ENCODE data around the gene ITIH5.
"Not testable (repeated sequence)": the region's sequence is repeated elsewhere in the genome, so short reads cannot be mapped to it uniquely, and the experiment has no call there.

The ITIH5 gene

GRCh38 chr10:7666253-7667023 is at the start of gene ITIH5:
TSS of gene ITIH5 (minus strand) at chr10:7666966. CDS start at chr10:7666892, 74 bp downstream.
- no peak for DNase-seq (ENCODE audit: low spot score)

GRCh38 chr10:7715515-7715914 is 48.7 kb upstream of the ITIH5 start:
- DNase-seq (ENCODE audit: low spot score): no peak

GRCh38 chr10:7711075-7711474 is 44.3 kb upstream of the ITIH5 start:
- DNase-seq (ENCODE audit: low spot score): not testable (repeated sequence)

GRCh38 chr10:7710446-7710845 is 43.7 kb upstream of the ITIH5 start:
- no peak for DNase-seq (ENCODE audit: low spot score)

DNA sequence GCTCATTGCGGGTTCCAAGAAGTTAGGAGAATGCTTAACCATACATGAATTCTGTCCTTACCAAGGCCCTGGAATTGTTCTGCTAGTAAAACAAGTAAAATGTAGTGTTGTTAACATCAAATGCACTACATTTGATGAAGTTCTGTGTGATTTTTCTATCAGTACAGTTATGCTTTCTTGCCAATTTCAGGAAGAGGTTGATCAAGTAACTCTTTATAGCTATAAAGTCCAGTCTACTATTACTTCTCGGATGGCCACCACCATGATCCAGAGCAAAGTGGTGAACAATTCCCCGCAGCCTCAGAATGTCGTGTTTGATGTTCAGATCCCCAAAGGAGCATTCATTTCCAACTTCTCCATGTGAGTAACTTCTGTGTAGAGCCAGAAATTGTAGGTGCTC is 42.1 kb upstream of the ITIH5 start:
- DNase-seq (ENCODE audit: low spot score): no peak

DNA sequence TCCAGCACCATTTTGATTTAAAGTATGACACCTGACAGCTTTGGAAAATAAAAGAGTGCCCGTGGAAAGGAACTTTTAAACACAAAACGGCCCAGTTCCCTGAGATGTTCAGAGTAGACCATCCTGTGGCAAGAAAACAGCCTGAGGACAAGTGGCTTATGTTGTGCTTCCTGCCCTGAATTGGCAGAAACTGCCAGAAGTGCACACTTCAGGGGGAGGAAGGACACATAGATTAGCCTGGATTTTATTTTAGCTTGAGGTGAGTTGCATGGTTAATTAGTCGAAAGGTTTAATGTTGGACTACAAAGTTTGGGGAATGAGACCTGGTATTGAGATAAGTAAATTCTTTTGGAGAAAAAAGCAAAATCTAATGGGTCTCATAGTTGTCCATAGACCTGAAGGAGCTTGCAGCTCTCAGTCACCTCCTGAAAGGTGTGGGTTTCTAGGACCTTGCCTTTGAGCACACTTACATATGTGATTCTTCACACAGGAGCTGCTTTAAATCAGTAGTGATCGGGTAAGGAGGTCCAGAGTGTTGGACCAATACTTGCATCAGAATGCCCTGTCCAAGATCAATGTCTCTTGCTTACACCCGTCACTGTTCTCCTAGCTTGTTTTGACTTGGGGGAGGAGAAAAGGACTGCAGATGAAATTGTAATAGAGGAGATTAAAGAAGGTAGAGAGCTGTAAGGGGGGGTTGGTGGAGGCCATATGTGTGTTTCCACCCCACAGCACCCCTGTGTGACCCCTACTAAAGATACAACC is 41.3 kb upstream of the ITIH5 start:
- DNase-seq (ENCODE audit: low spot score): no peak

GRCh38 chr10:7707102-7707501 is 40.3 kb upstream of the ITIH5 start:
- DNase-seq (ENCODE audit: low spot score): no peak

DNA sequence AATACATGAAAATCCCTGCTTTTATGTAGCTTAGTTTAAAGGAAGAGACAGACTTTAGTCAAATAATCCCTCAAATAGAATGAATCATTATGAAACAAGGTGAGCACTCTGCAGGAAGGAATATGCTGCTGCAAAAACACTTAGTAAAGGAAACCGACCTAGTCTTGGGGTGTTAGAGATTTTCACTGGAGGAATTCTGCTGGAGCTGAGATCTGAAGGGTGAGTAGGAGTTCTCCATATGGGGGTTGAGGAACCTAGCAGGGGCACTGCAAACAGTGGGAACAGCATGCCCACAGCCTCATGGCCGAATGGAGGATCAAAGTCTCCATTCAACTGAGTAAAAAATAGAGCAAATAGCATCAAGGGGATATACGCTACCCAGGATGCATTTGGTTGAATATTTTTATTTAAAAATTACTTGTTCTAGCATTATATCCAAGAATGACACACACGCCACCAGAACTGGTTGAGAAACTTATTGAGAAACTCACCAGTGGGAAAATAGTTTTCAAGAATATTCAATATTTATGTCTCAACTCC is 39.8 kb upstream of the ITIH5 start:
- no peak for DNase-seq (ENCODE audit: low spot score)

DNA sequence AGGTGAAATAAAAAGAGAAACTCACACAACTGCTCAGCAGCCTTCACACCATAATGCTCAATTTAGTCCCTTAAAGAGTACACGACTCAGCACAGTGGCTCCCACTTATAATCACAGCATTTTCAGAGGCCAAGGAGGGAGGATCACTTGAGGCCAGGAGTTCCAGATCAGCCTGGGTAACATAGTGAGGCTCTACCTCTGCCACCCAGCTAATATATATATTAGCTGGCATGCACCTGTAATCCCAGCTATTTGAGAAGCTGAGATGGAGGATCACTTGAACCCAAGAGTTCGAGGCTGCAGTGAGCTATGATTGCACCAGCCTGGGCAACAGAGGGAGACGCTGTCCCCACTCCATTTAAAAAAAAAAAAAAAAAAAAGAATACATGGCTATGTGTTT is 38.6 kb upstream of the ITIH5 start:
- no peak for DNase-seq (ENCODE audit: low spot score)

- no peak for DNase-seq (ENCODE audit: low spot score)
These were observed 37.6 kb upstream of the ITIH5 start for GRCh38 chr10:7704071-7705016.

DNA sequence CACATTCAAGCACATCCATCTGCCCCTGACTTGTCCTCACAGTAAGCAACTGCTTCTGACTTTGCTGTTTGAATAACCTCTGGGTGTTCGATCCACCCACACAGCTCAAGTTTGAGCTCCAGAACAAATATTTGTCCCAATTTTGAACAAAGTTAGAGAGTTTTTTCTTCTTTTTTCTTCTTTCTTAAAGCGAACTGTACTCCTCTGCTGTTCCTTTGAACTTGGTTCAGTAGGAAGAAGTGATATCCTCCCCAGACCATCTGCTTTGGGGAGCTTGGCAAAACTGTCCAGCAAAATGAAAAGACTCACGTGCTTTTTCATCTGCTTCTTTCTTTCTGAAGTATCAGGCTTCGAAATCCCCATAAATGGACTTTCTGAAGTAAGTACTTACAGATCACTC is 36.4 kb upstream of the ITIH5 start, which contains the start of gene ITIH2:
Gene ITIH2 (plus strand): TSS at position 177 of the 400 bp plus-strand sequence. CDS start 119 bp downstream, at position 296.
- DNase-seq (ENCODE audit: low spot score): no peak

- no peak for DNase-seq (ENCODE audit: low spot score)
These were observed 35.6 kb upstream of the ITIH5 start for GRCh38 chr10:7702288-7702812.

- DNase-seq (ENCODE audit: low spot score): no peak
These were observed 34.5 kb upstream of the ITIH5 start for GRCh38 chr10:7701158-7701742.

DNA sequence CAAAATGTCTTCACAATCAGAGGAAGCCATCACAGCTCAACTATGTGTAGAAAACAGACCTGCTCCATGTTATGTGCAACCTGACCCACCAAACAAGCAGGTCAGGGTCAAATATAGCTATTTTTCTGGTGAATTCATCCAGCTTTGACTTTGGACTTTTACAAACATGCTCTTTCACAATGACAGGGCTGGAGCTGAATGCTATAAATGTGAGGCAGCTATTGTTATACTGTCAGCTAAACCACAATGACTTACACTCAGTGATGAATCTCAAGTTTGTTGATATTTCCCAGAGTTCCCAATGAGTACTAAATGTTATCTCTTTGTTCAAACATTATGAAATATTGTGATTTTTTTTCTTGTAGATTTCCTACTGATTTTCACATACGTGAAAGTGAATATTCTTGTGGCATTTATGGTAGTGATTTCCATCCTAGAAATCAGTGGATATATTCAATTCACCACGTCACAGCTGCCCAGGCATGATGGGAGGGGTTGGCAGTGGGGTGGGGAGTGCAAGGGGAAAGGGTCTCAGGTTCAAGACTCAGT is 33.9 kb upstream of the ITIH5 start:
- DNase-seq (ENCODE audit: low spot score): no peak

DNA sequence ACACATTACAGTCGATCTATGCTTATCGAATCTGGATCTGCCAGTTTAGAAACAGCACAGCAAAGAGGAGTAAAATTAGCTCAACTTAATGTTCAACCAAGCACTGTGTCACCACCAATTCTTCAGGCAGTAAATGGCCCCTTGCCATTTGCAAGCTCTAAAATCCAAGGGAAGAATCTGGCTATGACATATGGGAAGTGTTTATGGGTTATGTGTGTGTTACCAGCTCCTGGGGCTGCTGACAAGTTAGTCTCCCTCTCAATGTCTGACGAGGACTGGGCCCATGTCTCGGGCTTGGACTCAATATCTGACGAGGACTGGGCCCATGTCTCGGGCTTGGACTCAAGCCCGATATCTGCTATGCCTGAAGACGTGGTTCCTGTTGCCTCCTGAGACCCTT is 30.7 kb upstream of the ITIH5 start:
- DNase-seq (ENCODE audit: low spot score): no peak

- no peak for DNase-seq (ENCODE audit: low spot score)
These were observed 29.8 kb upstream of the ITIH5 start for GRCh38 chr10:7696545-7696944.

DNA sequence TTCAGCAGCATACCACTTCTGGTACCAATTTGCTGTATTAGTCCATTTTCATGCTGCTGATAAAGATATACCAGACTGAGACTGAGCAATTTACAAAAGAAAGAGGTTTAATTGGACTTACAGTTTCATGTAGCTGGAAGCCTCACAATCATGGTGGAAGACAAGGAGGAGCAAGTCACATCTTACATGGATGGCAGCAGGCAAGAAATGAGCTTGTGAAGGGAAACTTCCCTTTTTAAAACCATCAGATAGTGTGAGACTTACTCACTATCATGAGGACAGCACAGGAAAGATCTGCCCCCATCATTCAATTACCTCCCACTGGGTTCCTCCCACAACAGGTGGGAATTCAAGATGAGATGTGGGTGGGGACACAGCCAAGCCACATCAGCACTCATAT is 26.4 kb upstream of the ITIH5 start:
- not testable (repeated sequence) for DNase-seq (ENCODE audit: low spot score)

DNA sequence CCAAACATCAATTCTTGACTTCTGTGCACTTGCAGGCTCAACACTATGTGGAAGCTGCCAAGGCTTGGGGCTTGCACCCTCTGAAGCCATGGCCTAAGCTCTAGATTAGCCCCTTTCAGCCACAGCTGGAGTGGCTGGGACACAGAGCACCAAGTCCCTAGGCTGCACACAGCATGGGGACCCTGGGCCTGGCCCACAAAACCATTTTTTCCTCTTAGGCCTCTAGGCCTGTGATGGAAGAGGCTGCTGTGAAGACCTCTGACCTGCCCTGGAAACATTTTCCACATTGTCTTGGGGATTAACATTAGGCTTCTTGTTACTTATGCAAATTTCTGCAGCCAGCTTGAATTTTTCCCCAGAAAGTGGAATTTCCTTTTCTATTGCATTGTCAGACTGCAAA is 25.6 kb upstream of the ITIH5 start:
- not testable (repeated sequence) for DNase-seq (ENCODE audit: low spot score)

DNA sequence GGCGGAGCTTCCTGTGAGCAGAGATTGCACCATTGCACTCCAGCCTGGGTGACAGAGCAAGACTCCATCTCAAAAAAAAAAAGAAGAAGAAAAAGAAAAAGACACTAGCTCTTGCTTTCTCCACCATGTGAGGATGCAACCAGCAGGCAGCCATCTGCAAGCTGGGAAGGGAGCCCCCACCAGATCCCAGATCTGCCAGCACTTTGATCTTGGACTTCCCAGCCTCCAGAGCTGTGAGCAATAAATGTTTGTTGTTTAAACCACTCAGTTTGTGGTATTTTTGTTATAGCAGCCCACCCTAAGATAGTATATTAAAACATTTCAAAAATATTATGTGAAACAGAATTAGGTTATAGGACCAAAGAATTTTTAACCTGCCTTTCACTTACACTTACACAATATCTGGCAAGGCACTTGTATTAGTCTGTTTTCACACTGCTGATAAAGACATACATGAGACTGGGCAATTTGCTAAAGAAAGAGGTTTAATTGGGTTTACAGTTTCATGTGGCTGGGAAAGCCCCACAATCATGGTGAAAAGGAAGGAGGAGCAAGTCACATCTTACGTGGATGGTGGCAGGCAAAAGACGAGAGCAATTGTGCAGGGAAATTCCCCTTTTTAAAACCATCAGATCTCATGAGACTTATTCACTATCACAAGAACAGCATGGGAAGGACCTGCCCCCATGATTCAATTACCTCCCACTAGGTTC is 24.3 kb upstream of the ITIH5 start:
- DNase-seq (ENCODE audit: low spot score): not testable (repeated sequence)

- DNase-seq (ENCODE audit: low spot score): no peak
These were observed 22.8 kb upstream of the ITIH5 start for GRCh38 chr10:7689591-7689990.

Measured in AG08396 (cell line).